ENCODE results near the gene MTHFSD.

- TF ChIP-seq, protein P1, sequence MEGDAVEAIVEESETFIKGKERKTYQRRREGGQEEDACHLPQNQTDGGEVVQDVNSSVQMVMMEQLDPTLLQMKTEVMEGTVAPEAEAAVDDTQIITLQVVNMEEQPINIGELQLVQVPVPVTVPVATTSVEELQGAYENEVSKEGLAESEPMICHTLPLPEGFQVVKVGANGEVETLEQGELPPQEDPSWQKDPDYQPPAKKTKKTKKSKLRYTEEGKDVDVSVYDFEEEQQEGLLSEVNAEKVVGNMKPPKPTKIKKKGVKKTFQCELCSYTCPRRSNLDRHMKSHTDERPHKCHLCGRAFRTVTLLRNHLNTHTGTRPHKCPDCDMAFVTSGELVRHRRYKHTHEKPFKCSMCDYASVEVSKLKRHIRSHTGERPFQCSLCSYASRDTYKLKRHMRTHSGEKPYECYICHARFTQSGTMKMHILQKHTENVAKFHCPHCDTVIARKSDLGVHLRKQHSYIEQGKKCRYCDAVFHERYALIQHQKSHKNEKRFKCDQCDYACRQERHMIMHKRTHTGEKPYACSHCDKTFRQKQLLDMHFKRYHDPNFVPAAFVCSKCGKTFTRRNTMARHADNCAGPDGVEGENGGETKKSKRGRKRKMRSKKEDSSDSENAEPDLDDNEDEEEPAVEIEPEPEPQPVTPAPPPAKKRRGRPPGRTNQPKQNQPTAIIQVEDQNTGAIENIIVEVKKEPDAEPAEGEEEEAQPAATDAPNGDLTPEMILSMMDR (IDR thresholded peaks at IDR 0.05): peak in 1 of 5 experiments; percentile 4
- TF ChIP-seq POLR2A (IDR thresholded peaks at IDR 0.05): no peak
These were observed 34.5 kb downstream of the MTHFSD start for GRCh38 chr16:86520317-86521210.

All from tibial nerve (tissue), 3 donors.